GM12878 (cell line): ENCODE measurements around the gene EYA4. TPM values are rescaled to one million over a fixed set of nuclear protein-coding genes. Genes with fewer than 3 reads are reported as not detected.

Experiments
- ATAC-seq: fragments of 200-7000 bp; cut with Tn5 transposase; 3 replicates; pipeline ENCODE4 v1.9.1; 2020; ENCODE audit warnings: mild to moderate bottlenecking, moderate library complexity
- BruUV-seq: library from RNA; stranded (reverse); fragments of 400-500 nt; replicated peaks from 2 replicates; lab custom pipeline; 2021; lab: Mats Ljungman, UMichigan
- CTCF ChIA-PET: fragments of 300-600 bp; sonication (Branson Sonifier 250); formaldehyde crosslinking; extraction: SDS; loops from one replicate; lab custom pipeline; 2021; ENCODE audit warnings: inconsistent platforms; lab: Yijun Ruan, JAX
- POLR2A ChIA-PET: fragments of 350-600 bp; formaldehyde crosslinking; extraction: SDS; loops from one replicate; lab custom pipeline; 2021; ENCODE audit warnings: inconsistent platforms; lab: Charles Lee
- RAD21 ChIA-PET: fragments of 300-600 bp; sonication (Branson Sonifier 250); formaldehyde crosslinking; loops from one replicate; lab custom pipeline; 2023; ENCODE audit warnings: antibody characterized with exemption; ENCODE audit not compliant: unreplicated experiment; lab: Charles Lee
- SMC1A ChIA-PET: fragments of 300-600 bp; sonication (Branson Sonifier 250); formaldehyde crosslinking; loops from one replicate; lab custom pipeline; 2023; ENCODE audit not compliant: unreplicated experiment, uncharacterized antibody; lab: Charles Lee
- DNase-seq: peaks from one replicate; pipeline ENCODE4 v3.0.0-alpha.2; 2011; ENCODE audit warnings: low read depth, low spot score
- FAIRE-seq: peaks from 3 replicates; lab custom pipeline; 2011; peaks lifted over from hg19 to GRCh38; lab: Jason Lieb, UNC
- H2AFZ ChIP-seq: 2 replicates; pipeline ENCODE4 v1.6.0; 2011; ENCODE audit warnings: low read depth, low read length, control low read depth; ENCODE audit not compliant: control insufficient read depth
- H3K27ac ChIP-seq: 2 replicates; pipeline ENCODE4 v1.5.1; 2011; ENCODE audit warnings: control low read depth; ENCODE audit not compliant: control insufficient read depth, insufficient read depth
- H3K27me3 ChIP-seq, 2 experiments: replicated peaks in 1 of 2; 2 replicates each; pipeline versions ENCODE4 v1.6.0 to v1.6.1; 2011; ENCODE audit warnings: low read length in 1 of 2; ENCODE audit not compliant: control insufficient read depth in 2 of 2, insufficient read depth in 2 of 2
- H3K36me3 ChIP-seq, 2 experiments: 2 replicates each; pipeline ENCODE4 v1.5.1; 2011; ENCODE audit warnings: low read length in 1 of 2; ENCODE audit not compliant: control insufficient read depth in 2 of 2, insufficient read depth in 2 of 2
- H3K4me1 ChIP-seq: 2 replicates; pipeline ENCODE4 v1.6.1; 2011; ENCODE audit warnings: mild to moderate bottlenecking, low read length, moderate library complexity, mixed read lengths; ENCODE audit not compliant: control insufficient read depth, insufficient read depth
- H3K4me2 ChIP-seq: 2 replicates; pipeline ENCODE4 v1.6.0; 2011; ENCODE audit warnings: control low read depth; ENCODE audit not compliant: control insufficient read depth, insufficient read depth
- H3K4me3 ChIP-seq: fragments of 200-600 bp; sonication (generic); 2 replicates; pipeline ENCODE4 v1.5.1; 2016
- H3K79me2 ChIP-seq: 2 replicates; pipeline ENCODE4 v1.6.0; 2011; ENCODE audit warnings: low read length; ENCODE audit not compliant: control insufficient read depth, insufficient read depth
- H3K9ac ChIP-seq: 2 replicates; pipeline ENCODE4 v1.8.0; 2011; ENCODE audit warnings: low read length, control low read depth, mixed read lengths; ENCODE audit not compliant: control insufficient read depth, insufficient read depth
- H3K9me3 ChIP-seq: replicated peaks from 3 replicates; pipeline ENCODE4 v1.5.1; 2011; ENCODE audit warnings: mild to moderate bottlenecking, low read length; ENCODE audit not compliant: control insufficient read depth, insufficient read depth
- H4K20me1 ChIP-seq: 2 replicates; pipeline ENCODE4 v1.6.0; 2011; ENCODE audit not compliant: control insufficient read depth, insufficient read depth
- BACH1 ChIP-seq: fragments of 450-650 bp; IDR thresholded peaks from 2 replicates; pipeline ENCODE4 v1.6.1; 2017; ENCODE audit warnings: mild to moderate bottlenecking, borderline replicate concordance
- BCLAF1 ChIP-seq: fragments of 450-650 bp; IDR thresholded peaks from 2 replicates; pipeline ENCODE4 v1.6.1; 2017; ENCODE audit warnings: antibody characterized with exemption, mild to moderate bottlenecking, moderate library complexity
- BHLHE40 ChIP-seq, 2 experiments: fragments of 450-650 bp in 1 of 2; IDR thresholded peaks; 2 replicates each; pipeline ENCODE4 v1.6.1; 2011 to 2017; ENCODE audit warnings: low read depth in 2 of 2, borderline replicate concordance in 1 of 2, improper control_type of control experiment in 1 of 2, low read length in 1 of 2, mild to moderate bottlenecking in 1 of 2
- CBX3 ChIP-seq: fragments of 200-600 bp; sonication (generic); IDR thresholded peaks from 2 replicates; pipeline ENCODE4 v1.6.1; 2016; ENCODE audit warnings: low read depth, borderline replicate concordance
- DPF2 ChIP-seq: fragments of 450-650 bp; IDR thresholded peaks from 2 replicates; pipeline ENCODE4 v1.6.1; 2017; ENCODE audit warnings: mild to moderate bottlenecking
- PBX3 ChIP-seq: IDR thresholded peaks from 2 replicates; pipeline ENCODE4 v1.6.1; 2011; ENCODE audit warnings: mild to moderate bottlenecking, low read depth, low read length, moderate library complexity; ENCODE audit not compliant: insufficient replicate concordance
- WGBS: methylation state at CpG from one replicate; pipeline ENCODE4 v1.1.6; 2016; ENCODE audit warnings: low lambda C conversion rate; ENCODE audit not compliant: insufficient replicate concordance, insufficient coverage; ENCODE audit errors: missing lambda C conversion rate; 5-methylcytosine and 5-hydroxymethylcytosine counted together
- in situ Hi-C: fragments of 300-500 bp; cut with MboI; formaldehyde crosslinking; loops from 9 replicates; pipeline ENCODE4 v1.14.3; 2018; ENCODE audit warnings: mixed read lengths
- intact Hi-C: fragments of 100-400 bp; cut with micrococcal nuclease; formaldehyde crosslinking; loops from one replicate; pipeline ENCODE4 v1.14.2; 2022; ENCODE audit not compliant: unreplicated experiment
- polyA plus RNA-seq, 11 experiments: library from polyadenylated mRNA; depleted of rRNA in 4 of 11; unstranded in 6 of 11; stranded (reverse) in 5 of 11; fragments of >200 nt; fragmentation: Nextera tagmentation in 4 of 11; fragmentation: Illumina TruSeq in 1 of 11; extraction: Ambion mirVana in 4 of 11; extraction: Trizol in 1 of 11; gene quantifications; 1 replicate in 1 of 11; 2 replicates in 10 of 11; pipeline versions ENCODE4 v1.2.1 to v1.2.3, GENCODE V29; 2011 to 2016; ENCODE audit warnings: inconsistent platforms in 2 of 11, missing spikeins in 2 of 11, low read depth in 1 of 11
- total RNA-seq, 4 experiments: library from RNA; depleted of rRNA in 3 of 4; stranded (reverse); fragments of >200 nt in 3 of 4; fragmentation: Illumina TruSeq in 1 of 4; extraction: Trizol in 1 of 4; gene quantifications; 2 replicates each; pipeline versions ENCODE4 v1.2.1 to v1.2.3, GENCODE V29; 2013 to 2021

Gene EYA4
- total and polyA plus RNA-seq, 10 of the 15 experiments (the other 5 are each of a cell fraction or from before 2014, with no cell fraction given) = 0.02 TPM; not detected in 9

DNA sequence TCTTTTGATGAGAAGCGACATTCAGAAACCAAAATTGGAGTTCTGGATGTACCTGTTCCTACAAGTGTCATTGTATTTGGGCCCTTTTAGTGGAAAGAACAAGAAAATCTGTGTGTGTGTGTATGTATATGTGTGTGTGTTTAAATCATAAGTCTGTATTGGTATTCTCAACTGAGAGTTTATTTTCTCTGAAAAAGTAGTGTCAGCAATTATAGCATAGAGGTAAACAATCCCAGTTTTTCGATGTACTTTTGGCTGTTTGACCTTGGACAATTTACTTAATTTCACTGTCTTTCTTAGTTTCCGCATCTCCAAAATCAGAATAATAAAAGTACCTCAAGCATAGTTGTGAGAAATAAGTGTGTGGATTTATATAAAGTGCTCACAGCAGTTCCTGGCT, 57.2 kb downstream of the EYA4 start:
- no peak overlapping the region for H3K4me2 ChIP-seq
- DNase-seq (no peak), FAIRE-seq (no peak), ATAC-seq (no peak)
- no peak overlapping the region for H3K9ac ChIP-seq
- H3K4me1 ChIP-seq = no peaks in the 10 kb centered on the region
- H2AFZ ChIP-seq = no peak overlapping the region
- intact Hi-C loops = no loop called here
- H3K9me3 ChIP-seq = no peaks in the 10 kb centered on the region
- H3K79me2 ChIP-seq = no peaks in the 10 kb centered on the region
- 30% methylated on average over 3 of the region's 3 CpGs for WGBS
- ChIA-PET POLR2A (no interaction called here), RAD21 (no interaction called here), CTCF (no interaction called here), SMC1A (no interaction called here)
- no peak overlapping the region for H3K4me3 ChIP-seq
- in situ Hi-C loops = no loop called here
- H4K20me1 ChIP-seq = no peaks in the 10 kb centered on the region
- no peaks in the 10 kb centered on the region for H3K27me3 ChIP-seq
- no peak for TF ChIP-seq CBX3
- TF ChIP-seq BACH1 = no peak
- no peak for TF ChIP-seq BHLHE40 (IDR thresholded peaks at IDR 0.05; ENCODE audit: borderline replicate concordance in 1 of 2, low read depth in 2 of 2, low read length in 1 of 2)
- no peak for TF ChIP-seq BCLAF1
- TF ChIP-seq PBX3 = no peak
- TF ChIP-seq DPF2 = no peak
- no peaks in the 10 kb centered on the region for H3K36me3 ChIP-seq
- no peak overlapping the region for H3K27ac ChIP-seq
- BruUV-seq = no TSS peak
